Subcutaneous adipose tissue (tissue), 4 donors: ENCODE data around the gene MYL12A. TPM values are rescaled to one million over a fixed set of nuclear protein-coding genes. Genes with fewer than 3 reads are reported as not detected.

ENCODE experiments used
- CTCF ChIP-seq: fragments of 450-650 bp; IDR thresholded peaks from one replicate; pipeline ENCODE4 v1.5.1; 2016; ENCODE audit warnings: low read depth, mild to moderate bottlenecking, control low read depth, antibody characterized with exemption, moderate library complexity
- total RNA-seq, 4 donors: library from RNA; depleted of rRNA; stranded (reverse); fragments of >200 nt; gene quantifications; one replicate each; pipeline ENCODE4 v1.1.0, GENCODE V29; 2016

The MYL12A gene
- total RNA-seq, 4 donors from 2014 or later, result 491 to 829 (median 530) TPM

- TF ChIP-seq CTCF, result no peak
These were observed 14.0 kb downstream of the MYL12A start, which contains the start of gene MYL12B for GRCh38 chr18:3261373-3262233. Gene MYL12B (plus strand): TSS chr18:3262133. CDS start chr18:3272899, 10,766 bp downstream.

GRCh38 chr18:3262234-3263131, 14.9 kb downstream of the MYL12A start:
- TF ChIP-seq CTCF, result no peak

DNA sequence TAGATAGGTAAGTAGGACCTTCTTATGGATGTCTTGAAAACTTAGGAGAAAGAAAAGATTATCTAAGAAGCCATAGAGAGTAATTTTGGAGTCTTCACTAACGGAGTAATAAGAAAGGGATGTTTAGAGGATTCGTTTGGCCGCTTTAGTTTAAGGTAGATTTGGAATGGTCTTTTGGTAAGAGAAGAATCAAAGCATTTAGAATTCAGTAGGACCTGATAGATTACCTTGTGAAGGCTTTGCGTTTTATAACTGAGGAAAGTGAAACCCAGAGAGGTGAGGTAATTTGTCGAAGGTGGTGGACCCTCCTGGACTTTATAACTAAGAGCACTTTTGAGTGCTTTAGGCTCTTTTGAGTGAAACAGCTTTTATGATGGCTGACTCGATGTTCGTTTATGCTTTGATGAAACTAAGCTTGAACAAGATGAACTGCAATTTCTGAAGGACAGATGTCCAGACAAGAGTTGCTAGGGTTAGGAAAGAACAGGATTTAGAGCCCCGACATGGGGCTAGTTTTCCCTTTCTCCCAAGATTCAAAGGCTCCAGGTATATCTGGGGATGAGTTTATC, 15.6 kb downstream of the MYL12A start:
- no peak for TF ChIP-seq CTCF

DNA sequence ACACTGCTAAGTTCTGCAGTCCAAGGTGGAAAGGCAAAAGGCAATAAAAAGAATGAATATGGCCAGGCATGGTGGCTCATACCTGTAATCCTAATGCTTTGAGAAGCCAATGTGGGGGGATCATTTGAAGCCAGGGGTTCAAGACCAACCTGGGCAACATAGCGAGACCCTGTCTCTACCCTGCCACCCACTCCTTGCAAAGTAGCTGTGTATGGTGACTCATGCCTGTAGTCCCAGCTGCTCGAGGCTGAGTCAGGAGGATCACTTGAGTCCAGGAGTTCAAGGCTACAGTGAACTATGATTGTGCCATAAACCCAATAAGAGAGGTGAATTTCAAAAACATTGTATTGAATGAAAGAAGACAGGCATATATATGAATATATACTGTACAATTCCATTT, 16.8 kb downstream of the MYL12A start:
- TF ChIP-seq CTCF, result no peak

- TF ChIP-seq CTCF, result no peak
These were observed 18.0 kb downstream of the MYL12A start for GRCh38 chr18:3265564-3266033.

DNA sequence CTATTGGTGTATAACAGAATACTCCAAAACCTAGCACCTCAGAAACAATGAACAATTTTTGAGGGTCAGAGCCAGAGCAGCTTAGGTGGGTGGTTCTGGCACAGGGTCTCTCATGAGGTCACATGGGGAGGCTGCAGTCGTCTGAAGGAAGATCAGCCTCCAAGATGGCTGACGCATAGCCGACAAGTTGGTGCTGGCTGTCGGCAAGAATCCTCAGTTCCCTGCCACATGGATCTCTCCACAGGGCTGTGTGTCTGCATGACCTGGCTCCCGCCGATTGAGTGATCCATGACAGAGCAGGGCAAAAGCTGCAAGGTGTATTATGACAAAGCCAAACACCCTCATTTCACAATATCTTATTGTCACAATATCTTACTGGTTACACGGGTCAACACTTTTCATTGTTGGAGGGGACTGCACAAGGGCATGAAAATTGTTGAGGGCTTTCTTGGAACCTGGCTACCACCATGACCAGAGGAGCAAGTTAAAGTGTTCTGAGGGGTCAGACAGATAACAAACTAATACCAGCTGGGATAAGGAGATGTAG, 18.5 kb downstream of the MYL12A start:
- TF ChIP-seq CTCF, result no peak
